IPS DF 19.7 (cell line): ENCODE data around the gene ULK4.
"Not testable (repeated sequence)": the region's sequence is repeated elsewhere in the genome, so short reads cannot be mapped to it uniquely, and the experiment has no call there.

Source experiments
- DNase-seq: peaks from one replicate; pipeline ENCODE4 v3.0.0-alpha.2; 2013; ENCODE audit warnings: low read depth, low spot score

The ULK4 gene

DNA sequence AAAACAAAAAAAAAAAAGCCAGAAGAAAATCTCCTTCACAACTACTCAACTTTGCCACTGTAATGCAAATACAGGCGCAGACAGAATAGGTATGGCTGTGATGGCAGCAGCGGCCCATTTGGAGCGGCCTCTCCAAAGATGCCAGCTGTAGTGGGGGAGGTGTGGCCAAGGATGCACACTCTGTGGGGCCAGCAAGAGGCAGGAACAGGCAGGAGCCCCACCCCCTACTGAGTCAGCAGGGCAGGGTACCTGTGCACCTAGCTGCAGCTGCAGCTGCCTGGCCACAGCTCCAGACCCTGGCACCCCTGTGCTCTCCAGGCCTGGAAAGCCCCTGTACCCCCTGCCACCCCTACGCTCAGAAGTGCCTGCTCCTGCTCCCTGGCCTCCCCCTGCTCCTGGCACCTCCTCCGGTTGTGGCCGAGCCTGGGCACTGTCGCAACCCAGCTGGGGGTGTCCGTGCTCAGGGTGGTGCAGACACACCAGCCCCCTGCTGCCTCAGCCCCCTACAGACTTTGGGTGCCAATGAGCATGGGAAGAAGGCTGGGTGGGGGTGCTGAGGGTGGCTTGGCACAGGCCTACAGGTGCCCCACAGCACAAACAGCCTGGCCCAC lies 312.7 kb downstream of the ULK4 start:
- no peak for DNase-seq

DNA sequence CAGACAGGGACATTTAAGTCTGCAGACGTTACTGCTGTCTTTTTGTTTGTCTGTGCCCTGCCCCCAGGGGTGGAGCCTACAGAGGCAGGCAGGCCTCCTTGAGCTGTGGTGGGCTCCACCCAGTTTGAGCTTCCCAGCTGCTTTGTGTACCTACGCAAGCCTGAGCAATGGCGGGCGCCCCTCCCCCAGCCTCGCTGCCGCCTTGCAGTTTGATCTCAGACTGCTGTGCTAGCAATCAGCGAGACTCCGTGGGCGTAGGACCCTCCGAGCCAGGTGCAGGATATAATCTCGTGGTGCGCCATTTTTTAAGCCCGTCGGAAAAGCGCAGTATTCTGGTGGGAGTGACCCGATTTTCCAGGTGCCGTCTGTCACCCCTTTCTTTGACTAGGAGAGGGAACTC lies 314.2 kb downstream of the ULK4 start:
- not testable (repeated sequence) for DNase-seq

DNA sequence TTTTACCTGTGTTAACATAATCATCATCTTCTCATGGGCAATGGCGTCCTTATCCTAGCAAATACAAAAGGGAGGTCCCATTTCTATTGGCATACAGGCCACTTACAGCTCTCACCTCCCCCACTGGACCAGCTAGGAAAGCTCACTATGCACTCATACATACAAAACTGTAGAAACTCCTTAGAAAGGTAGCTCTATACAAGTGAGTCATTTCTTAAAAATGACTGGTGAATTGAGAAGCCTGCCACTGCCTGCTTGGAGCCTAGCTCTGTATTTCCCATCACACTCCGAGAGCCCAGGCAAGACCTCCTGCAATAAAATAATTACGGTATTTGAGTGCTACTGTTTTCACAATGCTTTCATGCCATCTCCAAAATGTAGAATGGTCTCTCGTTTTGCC lies 321.8 kb downstream of the ULK4 start:
- no peak for DNase-seq

DNA sequence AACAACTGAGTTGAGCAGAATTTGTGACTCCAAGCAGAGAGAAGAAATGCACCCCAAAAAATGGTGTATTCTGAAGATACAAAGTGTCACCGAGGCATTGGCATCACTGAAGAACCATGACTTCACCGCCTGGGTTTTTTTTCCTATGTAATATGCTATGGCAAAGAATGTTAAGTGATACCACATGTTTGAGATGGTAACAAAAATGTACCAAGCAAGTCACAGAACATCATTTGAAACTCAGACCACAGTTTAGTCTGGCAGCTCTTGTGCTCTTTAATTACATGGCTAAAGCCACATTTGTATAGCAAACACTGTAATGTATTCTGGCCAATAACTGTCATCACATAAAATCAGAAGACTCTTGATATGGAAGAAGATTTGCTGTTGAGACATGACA lies 323.5 kb downstream of the ULK4 start:
- DNase-seq, result no peak

DNA sequence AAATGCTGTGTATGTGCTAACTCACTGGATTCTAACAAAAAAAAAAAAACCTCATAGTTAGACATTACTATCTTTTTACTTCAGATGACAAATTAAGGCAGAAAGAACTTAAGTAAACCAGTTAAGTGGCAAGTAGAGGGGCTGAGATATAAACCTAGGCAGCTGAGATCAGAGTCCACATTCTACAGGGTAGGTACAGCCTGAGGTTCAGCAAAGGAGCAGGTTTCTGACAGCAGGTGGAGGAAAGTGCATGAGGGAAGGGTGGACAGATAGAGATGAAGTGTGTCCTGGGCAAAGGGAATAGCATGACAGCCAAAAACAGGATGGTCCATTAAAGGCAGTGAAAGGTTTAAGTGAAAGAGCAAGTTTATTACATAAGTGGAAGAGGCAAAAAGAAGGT lies 329.2 kb downstream of the ULK4 start:
- no peak for DNase-seq

DNA sequence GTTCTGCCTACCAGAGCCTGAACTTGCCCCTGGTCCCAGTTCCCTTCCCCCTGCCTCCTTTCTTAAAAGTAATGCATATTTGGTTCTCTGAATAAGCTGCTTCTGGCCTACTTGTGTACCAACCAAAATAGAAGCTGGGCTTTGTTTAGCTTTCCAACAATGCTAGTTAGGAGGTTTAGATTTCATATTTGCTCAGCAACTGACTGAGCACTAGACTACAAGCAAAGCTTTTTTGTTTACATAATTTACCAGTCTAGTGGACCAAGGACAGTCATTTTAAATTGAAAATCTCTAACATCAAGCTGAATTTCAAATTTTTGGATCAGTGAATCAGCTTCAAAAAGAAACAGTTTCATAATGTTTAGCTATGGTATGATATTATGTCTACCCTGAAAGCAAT lies 331.2 kb downstream of the ULK4 start:
- DNase-seq, result no peak

DNA sequence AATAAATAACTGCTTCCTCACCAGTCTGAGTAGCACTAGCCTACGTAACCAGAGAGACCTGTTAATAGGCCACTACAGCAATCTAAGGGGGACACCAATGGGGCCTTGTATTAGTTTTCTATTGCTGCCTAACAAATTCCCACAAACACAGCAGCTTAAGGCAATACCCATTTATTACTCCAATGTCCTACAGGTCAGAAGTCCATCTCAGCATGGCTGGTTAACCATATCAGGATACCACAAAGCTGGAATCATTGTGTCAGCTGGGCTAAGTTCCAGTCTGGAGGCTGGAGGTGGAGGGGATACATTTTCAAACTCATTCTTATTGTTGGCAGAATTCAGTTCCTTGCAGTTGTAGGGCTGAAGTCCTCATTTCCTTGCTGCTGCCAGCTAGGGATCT lies 331.9 kb downstream of the ULK4 start:
- DNase-seq, result no peak

DNA sequence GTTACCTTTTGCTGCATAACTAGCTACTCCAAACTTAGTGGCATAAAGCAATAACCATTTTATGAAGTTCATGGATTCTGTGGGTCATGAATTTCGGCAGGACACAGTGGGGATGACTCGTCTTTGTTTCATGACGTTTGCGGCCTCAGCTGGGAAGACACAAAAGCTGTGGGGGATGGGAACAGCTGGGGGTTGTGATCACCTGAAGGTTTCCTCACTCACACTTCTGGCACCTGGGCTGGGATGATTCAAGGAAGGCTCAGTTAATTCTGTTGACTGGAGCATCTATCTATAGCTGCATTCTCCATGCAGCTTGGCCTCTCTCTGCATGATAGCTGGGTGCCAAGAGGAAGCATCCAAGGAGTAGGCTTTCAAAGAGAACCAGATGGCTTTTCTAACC lies 332.8 kb downstream of the ULK4 start:
- DNase-seq, result peak; percentile 17

DNA sequence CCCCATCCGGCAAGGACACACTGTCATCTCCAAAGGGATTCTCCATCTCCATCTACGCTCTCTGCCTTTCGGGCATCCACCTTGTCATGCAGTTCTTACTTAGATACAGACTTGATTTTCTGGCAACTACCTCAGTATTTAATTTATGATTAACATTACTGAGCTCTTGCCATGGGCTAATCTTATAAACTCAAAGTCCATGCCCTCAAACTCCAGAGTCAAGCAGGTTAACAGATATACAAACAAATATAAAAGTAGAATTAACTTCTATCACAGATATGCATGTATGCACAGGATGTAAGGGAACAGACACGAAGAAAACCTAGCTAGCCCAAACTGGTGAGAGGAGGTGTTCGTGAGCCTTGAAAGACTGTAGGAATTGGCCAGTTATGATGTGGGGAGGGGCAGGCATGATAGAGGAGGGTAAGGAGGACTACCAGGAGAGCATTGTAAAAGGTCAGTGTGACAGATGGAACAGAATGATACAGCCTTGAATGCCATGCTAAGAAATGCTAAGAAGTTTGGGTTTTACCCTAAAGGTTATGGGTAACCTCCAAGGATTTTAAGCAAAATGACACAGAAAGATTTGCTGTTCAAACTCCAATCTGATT lies 334.3 kb downstream of the ULK4 start:
- DNase-seq, result no peak

DNA sequence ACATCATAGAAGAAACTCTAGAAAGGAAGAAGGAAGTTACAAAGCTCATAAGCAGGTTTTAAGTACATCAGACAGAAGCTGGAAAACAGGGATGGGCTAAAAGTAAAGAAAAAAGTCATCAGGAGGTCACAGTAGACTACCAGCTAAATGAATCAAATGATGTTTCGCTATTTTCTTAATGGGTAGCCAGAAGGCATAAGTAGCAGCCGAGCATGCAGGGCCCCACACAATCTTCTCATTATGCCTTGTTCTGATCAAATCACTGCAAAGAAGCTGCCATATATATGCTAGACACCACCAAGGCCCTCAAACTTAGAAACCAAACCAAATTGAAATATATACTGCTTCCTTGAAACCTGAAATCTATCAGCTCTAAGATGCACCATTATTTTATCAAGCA lies 349.1 kb downstream of the ULK4 start:
- DNase-seq, result no peak

DNA sequence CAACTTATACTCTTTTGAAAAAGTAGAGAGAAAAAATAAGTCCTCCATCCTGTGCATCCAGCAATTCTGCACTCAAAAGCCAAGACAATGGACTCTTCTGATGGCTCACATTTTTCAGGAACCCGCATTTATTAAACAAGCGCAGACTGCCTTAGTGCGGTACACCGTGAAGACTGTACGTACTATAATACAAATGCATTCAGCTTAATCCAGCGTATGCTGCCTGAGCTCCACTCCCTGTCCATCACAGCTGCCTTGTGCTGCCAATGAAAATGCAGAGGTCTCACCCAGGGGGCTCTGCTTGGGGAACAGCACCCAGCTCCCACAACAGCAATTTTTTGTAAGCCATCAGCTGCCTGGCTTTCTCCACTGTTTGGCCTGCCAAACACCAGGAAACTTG lies 350.9 kb downstream of the ULK4 start:
- DNase-seq, result no peak

DNA sequence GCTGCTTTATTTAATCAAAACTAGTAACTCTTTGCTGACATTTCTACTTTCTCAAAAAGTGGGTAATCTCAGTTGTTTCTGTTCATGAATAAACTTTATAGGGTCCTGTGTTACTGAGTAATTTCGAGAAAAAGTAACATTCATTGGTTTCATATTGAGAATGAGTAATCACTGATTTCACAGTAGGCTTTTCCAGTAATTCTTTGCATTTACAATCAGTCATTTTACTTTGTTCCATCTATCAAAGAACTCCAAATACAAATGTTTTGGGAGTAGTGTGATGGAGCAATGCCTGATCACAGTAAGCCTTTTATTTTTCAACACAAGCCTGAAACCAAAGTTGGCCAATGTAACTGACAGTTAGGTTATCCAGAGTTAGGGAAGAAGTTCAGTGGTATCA lies 353.6 kb downstream of the ULK4 start:
- no peak for DNase-seq

DNA sequence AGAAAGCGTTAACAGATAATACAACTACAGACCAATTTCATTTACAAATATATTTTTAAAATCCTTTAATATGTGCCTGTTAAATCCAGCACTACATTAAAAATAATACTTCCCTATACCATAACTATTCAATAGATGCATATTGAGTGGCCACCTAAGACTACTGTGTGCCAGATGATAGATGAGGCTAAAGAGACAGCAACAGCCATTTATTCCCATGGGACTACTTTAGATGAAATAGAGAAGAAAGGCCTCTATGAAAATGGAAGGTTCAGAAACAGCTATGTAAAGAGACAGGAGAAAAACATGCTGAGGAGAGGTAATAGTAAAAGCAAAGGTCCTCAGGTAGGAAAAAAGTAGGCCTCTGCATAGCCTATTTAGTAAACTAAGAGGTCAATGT lies 358.1 kb downstream of the ULK4 start:
- no peak for DNase-seq

DNA sequence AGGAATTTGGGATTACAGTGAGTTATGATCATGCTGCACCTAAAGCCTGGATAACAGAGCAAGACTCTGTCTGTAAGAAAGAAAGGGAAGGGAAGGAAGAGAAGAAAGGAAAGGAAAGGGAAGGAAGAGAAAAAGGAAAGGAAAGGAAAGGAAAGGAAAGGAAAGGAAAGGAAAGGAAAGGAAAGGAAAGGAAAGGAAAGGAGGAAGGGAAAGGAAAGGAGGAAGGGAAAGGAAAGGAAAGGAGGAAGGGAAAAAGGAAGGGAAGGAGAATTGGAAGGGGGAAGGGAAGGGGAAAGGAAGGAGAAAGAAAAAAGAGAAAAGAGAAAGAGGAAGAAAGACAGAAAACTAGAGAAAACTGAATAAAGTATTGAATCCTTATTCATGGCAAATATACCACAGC lies 359.8 kb downstream of the ULK4 start:
- no peak for DNase-seq

DNA sequence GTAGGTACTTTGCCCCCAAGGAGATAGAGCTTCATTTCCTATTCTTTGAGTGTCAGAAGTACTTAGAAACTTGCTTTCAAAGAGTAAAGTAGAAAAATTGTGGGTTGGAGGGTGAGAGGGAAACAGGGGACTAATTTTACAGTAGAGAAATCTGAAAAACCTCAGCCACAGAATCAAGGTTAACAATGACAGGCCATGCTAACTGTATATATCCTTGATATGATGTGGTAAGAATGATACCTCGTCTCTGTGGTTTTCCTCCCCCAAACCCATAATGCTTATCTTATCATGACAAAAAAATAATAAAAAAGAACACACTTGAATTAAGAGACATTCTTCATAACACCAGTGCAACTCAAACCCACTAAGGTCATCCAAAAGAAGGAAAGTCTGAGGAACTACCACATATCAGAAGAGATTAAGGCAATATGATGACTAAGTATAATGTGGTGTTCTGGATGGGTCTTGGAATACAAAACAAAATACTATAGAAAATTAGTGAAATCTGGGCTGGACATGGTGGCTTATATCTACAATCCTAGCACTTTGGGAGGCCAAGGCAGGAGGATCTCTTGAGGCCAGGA lies 360.4 kb downstream of the ULK4 start:
- DNase-seq, result no peak

DNA sequence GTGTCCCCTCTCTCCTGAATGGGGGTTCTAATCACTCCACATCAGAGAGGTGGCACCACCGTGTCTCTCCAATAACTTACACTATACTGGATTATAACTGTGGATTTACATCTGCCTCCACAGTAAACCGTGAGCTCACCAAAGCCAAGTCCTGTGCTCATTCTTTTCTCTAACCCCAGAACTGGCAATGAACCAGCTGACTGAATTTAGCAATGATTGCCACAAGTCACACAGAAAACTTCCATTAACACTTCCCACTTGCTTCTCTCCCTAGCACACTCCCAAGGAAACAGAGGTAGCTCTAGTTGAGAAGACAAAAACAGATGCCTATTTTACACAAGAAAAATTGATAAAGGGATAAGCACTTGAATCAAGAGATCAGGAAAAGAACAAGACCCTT lies 361.3 kb downstream of the ULK4 start:
- no peak for DNase-seq

DNA sequence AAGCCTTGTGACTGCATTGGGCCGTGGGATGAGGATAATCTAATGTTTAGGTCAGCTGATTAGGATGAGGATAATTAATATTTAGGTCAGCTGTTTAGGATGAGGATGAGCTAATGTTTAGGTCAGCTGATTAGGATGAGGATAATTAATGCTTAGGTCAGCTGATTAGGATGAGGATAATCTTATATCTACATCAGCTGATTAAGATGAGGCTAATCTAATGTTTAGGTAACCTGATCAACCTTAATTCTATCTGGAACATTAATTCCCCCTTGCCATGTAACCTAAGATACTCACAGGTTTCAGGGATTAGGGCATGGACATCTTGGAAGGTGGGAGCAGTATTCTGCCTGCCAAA lies 362.8 kb downstream of the ULK4 start:
- DNase-seq, result no peak

DNA sequence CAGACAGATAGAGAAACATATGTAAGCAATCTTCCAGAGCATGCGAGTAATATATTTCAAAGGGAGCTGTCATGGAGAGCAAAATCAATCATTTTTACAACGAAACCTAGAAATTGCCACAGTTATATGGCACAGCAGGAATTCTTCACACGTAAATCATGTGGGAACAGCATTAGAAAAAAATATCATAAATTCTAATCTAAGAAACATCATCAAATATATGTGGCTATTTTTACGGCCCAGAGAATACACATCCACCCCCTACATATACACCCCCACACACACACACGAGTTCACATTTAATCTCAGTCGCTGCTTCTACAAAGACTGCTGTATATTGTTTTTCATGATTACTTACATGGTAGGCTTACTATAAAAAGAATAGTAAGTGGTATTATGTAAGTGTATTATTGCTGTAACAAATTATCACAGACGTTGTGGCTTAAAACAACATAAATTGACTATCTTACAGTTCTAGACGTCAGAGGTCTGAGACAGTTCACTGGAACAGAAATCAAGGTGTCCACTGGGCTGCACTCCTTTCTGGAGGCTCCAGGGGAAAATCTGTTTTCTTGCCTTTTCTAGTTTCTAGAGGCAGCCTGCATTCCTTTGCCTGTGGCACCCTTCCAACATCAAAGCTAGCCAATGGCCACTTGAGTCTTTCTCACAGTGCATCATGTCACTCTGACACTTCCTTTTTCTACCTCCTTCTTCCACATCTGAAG lies 363.3 kb downstream of the ULK4 start:
- DNase-seq, result no peak

DNA sequence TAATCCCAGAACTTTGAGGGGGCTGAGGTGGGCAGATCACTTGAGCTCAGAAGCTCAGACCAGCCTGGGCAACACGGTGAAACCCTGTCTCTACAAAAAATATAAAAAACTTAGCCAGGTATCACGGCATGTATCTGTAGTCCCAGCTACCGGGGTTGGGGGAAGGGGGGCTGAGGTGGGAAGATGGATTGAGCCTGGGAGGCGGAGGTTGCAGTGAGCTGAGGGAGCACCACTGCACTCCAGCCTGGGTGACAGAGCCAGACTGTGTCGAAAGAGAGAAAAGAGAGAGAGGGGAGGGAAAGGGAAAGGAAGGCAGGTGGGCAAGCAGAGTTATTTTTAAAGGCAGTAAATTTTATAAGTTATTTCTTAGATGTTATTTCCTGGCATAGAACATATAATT lies 368.1 kb downstream of the ULK4 start:
- no peak for DNase-seq

DNA sequence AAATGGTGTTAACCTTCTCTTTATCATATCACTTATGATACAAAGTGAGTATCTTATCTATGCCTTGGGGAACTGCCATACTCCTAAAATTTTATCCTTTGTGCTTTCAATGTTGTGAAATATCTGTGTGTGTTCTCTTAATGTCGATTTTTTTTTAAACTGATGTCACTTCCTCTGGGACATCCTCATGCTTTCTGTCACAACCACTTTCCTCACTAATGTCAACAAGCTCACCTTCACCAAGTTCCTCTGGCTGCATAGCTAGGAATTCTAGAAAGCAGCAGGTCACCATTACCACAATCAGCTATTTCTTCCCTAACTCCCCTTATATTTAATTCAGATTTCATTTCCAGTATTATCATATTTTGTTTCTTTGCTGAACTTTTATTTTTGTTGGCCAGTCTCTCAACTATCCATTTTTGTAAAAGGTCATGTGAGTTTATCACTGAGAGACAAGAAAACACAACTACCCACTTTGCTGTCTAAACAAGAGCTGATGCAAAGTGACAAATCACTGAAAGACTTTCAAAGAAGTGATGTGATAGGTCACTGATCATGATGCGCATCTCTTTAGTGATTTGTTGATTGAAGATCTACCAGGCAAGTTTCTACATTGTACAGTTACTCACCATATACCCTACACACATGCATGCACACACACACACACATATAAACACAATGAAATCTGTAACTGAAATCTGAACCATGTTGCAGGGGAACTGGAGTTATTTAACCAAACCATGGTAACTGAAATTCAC lies 369.0 kb downstream of the ULK4 start:
- DNase-seq, result no peak

DNA sequence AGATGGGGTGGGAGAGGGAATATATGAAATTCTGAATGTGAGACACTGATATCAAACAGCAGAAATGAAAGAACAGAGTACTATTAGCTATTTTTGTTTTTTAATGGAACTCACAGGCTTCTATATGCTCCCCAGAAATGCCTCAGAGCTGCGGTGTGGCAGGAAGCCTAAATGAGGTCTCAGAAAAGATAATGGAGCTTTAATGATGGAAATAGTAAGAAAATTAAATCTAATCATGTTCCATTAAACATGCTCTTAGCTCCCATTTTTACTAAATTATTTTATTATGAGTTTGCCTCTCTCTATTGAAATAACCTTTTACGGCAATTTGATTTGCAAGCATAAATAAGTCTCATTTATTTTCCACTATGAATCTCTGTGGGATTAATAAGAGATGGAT lies 378.9 kb downstream of the ULK4 start:
- no peak for DNase-seq

DNA sequence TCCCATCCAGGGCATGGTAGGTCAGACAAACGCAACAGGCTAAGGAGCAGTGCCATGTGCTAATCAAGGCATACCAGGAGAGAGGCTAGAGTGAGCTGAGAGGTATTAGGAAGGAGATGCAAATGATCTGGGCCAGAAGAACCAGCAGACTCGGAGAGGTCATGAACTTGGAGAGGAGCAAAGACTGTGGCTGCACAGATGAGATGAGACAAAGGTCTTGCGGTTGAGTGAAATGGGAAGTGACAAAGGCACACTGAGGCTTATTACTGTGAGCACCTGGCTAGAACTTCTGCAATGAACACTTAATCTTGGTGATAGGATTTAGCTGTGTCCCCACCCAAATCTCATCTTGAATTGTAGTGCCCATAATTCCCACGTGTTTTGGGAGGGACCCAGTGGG lies 380.2 kb downstream of the ULK4 start:
- DNase-seq, result no peak
